ENCODE data around the gene SLMAP. TPM values are rescaled to one million over a fixed set of nuclear protein-coding genes. Genes with fewer than 3 reads are reported as not detected.

Gene SLMAP
- total and polyA plus RNA-seq, 2 of the 13 experiments (the other 11 are each of a cell fraction or from before 2014, with no cell fraction given), result 24.0 to 48.3 TPM

GRCh38 chr3:57756528-57757401, 656 bp downstream of the SLMAP start (continued):
- TF ChIP-seq PRDM15 (CRISPR knock-in tag; IDR thresholded peaks at IDR 0.05) (no peak), KDM3A (CRISPR knock-in tag; IDR thresholded peaks at IDR 0.05; ENCODE audit: low read depth) (no peak), SMC3 (IDR thresholded peaks at IDR 0.05; ENCODE audit: low read length) (no peak), TP53 (CRISPR knock-in tag; conservative IDR thresholded peaks at IDR 0.05) (no peak), ZNF333 (CRISPR knock-in tag; IDR thresholded peaks at IDR 0.05; ENCODE audit: borderline replicate concordance) (peak; percentile 37; the same call in 1 of the 2 replicates), MYPOP (CRISPR knock-in tag; IDR thresholded peaks at IDR 0.05) (0 out of 2 replicates have a peak, but pooled peaks have one; percentile 1), ARID5B (CRISPR knock-in tag; IDR thresholded peaks at IDR 0.05) (no peak), MED8 (CRISPR knock-in tag; IDR thresholded peaks at IDR 0.05; ENCODE audit: insufficient replicate concordance) (no peak), KAT2B (IDR thresholded peaks at IDR 0.05; ENCODE audit: borderline replicate concordance, low read depth, low read length) (no peak), ATF7-NPFF (CRISPR knock-in tag; IDR thresholded peaks at IDR 0.05; ENCODE audit: low read depth) (0 out of 2 replicates have a peak, but pooled peaks have one; percentile 13), FOXP4 (CRISPR knock-in tag; IDR thresholded peaks at IDR 0.05) (no peak), ZNF530 (CRISPR knock-in tag; IDR thresholded peaks at IDR 0.05; ENCODE audit: low read depth) (0 out of 2 replicates have a peak, but pooled peaks have one; percentile 77), HINFP (CRISPR knock-in tag; IDR thresholded peaks at IDR 0.05; ENCODE audit: low read depth) (no peak), TOPORS (CRISPR knock-in tag; IDR thresholded peaks at IDR 0.05) (no peak)
